H1 (cell line): Measurements from ENCODE around the gene SUMF2. TPM values are rescaled to one million over a fixed set of nuclear protein-coding genes. Genes with fewer than 3 reads are reported as not detected.

ENCODE experiments used
- CHD1 ChIP-seq: IDR thresholded peaks from 2 replicates; pipeline ENCODE4 v1.6.1; 2012; ENCODE audit warnings: low read depth, low read length, improper control_type of control experiment
- CTBP2 ChIP-seq: IDR thresholded peaks from 2 replicates; pipeline ENCODE4 v1.7.0; 2011; ENCODE audit warnings: borderline replicate concordance, mild to moderate bottlenecking, moderate library complexity, mixed read lengths, low read length; ENCODE audit not compliant: insufficient read depth, insufficient read length
- GABPA ChIP-seq: IDR thresholded peaks from 2 replicates; pipeline ENCODE4 v1.6.1; 2011; ENCODE audit warnings: mild to moderate bottlenecking, low read length, moderate library complexity, borderline replicate concordance; ENCODE audit not compliant: insufficient read depth
- POU5F1 ChIP-seq: IDR thresholded peaks from 2 replicates; pipeline ENCODE4 v1.6.1; 2011; ENCODE audit warnings: low read depth, mild to moderate bottlenecking, low read length, moderate library complexity
- RAD21 ChIP-seq, 2 experiments: IDR thresholded peaks in 1 of 2; conservative IDR thresholded peaks in 1 of 2; 2 replicates each; pipeline ENCODE4 v1.6.1; 2011; ENCODE audit warnings: low read depth in 2 of 2, low read length in 2 of 2, improper control_type of control experiment in 1 of 2, inconsistent platforms in 1 of 2, mild to moderate bottlenecking in 1 of 2, moderate library complexity in 1 of 2
- SAP30 ChIP-seq: fragments of 300-600 bp; sonication (generic); IDR thresholded peaks from 2 replicates; pipeline ENCODE4 v1.7.1; 2012; ENCODE audit warnings: low read length, moderate library complexity, mild to moderate bottlenecking, inconsistent platforms; ENCODE audit not compliant: insufficient read depth, insufficient replicate concordance
- SIX5 ChIP-seq: IDR thresholded peaks from 2 replicates; pipeline ENCODE4 v1.6.1; 2011; ENCODE audit warnings: mild to moderate bottlenecking, low read depth, low read length
- SP4 ChIP-seq: IDR thresholded peaks from 2 replicates; pipeline ENCODE4 v1.6.1; 2012; ENCODE audit warnings: low read length, inconsistent platforms
- TAF7 ChIP-seq: optimal IDR thresholded peaks from 2 replicates; pipeline ENCODE3; 2011; ENCODE audit warnings: low read depth, mild to moderate bottlenecking, inconsistent platforms, low read length, moderate library complexity, borderline replicate concordance
- TEAD4 ChIP-seq: IDR thresholded peaks from 2 replicates; pipeline ENCODE4 v1.6.1; 2012; ENCODE audit warnings: low read depth, low read length, inconsistent platforms, mixed read lengths
- polyA plus RNA-seq, 7 experiments: library from polyadenylated mRNA; depleted of rRNA in 3 of 7; stranded (reverse) in 5 of 7; unstranded in 2 of 7; fragments of >200 nt in 5 of 7; fragments of 200-250 nt in 2 of 7; gene quantifications; 1 replicate in 5 of 7; 2 replicates in 1 of 7; 4 replicates in 1 of 7; pipeline versions ENCODE4 v1.2.1 to v1.2.3, GENCODE V29; 2011 to 2013; ENCODE audit warnings: missing spikeins in 2 of 7, mixed read lengths in 2 of 7
- total RNA-seq: library from RNA; stranded (reverse); fragmentation: NEBNext Ultra II Directional; extraction: Animal tissue kit (Norgen Biotek cat#: 25700); gene quantifications from 2 replicates; pipeline ENCODE4 v1.2.1, GENCODE V29; 2021
- TF ChIP-seq, protein P1 (sequence below), 3 experiments: IDR thresholded peaks; 1 replicate in 2 of 3; 2 replicates in 1 of 3; pipeline versions ENCODE4 v1.5.1 to v1.6.1; 2011; ENCODE audit warnings: low read length in 3 of 3, mild to moderate bottlenecking in 3 of 3, inconsistent platforms in 2 of 3, low read depth in 1 of 3, moderate library complexity in 1 of 3; ENCODE audit not compliant: insufficient read depth in 1 of 3; ENCODE audit errors: control extremely low read depth in 1 of 3

SUMF2 gene
- total and polyA plus RNA-seq, 2 of the 8 experiments (the other 6 are each of a cell fraction or from before 2014, with no cell fraction given), result 39.8 to 59.2 TPM

DNA sequence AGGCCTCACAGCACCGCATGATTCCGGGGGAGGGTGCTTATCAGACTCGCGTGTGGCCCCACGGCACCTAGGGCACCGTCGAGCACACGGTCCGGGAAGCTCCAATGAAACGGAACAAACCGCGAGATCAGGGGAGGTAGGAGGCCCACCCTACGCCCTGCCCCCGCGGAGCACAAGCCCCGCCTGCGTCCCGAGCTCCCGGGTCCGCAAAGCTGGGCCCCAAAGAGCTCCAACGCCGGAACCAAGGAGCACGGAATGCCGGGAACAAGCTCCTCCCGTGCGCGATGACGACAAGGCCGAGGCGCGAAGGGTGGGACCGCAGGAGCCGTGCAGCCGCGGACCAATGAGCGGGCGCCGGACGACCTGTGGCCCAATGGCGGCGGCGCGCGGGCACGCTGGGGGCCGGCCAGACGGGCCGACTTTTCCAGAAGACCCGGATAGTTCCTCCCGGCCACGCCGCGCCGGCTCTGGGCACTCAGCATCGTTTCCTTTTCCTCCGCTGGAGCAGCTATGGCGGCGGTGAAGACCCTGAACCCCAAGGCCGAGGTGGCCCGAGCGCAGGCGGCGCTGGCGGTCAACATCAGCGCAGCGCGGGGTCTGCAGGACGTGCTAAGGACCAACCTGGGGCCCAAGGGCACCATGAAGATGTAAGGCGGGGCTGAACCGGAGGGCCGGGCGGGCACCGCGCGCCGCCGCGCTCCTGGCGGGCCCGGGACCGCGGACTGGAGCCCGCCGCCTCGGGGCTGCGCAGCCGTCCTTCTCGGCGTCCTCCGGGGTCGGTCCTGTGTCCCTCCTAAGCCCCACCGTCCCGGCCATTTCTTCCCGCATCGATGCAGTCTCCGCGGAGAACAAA, 12.5 kb upstream of the SUMF2 start, which contains the start of the genes CCT6A and PSPH (continued):
- TF ChIP-seq, protein P1, sequence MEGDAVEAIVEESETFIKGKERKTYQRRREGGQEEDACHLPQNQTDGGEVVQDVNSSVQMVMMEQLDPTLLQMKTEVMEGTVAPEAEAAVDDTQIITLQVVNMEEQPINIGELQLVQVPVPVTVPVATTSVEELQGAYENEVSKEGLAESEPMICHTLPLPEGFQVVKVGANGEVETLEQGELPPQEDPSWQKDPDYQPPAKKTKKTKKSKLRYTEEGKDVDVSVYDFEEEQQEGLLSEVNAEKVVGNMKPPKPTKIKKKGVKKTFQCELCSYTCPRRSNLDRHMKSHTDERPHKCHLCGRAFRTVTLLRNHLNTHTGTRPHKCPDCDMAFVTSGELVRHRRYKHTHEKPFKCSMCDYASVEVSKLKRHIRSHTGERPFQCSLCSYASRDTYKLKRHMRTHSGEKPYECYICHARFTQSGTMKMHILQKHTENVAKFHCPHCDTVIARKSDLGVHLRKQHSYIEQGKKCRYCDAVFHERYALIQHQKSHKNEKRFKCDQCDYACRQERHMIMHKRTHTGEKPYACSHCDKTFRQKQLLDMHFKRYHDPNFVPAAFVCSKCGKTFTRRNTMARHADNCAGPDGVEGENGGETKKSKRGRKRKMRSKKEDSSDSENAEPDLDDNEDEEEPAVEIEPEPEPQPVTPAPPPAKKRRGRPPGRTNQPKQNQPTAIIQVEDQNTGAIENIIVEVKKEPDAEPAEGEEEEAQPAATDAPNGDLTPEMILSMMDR (IDR thresholded peaks at IDR 0.05; ENCODE audit: control extremely low read depth in 1 of 3, insufficient read depth in 1 of 3, low read depth in 1 of 3, low read length in 3 of 3), result no peak
- no peak for TF ChIP-seq CHD1
- no peak for TF ChIP-seq POU5F1
- TF ChIP-seq SAP30, result no peak
- no peak for TF ChIP-seq SP4
- no peak for TF ChIP-seq RAD21 (IDR thresholded peaks at IDR 0.05 in 1 of 2, conservative IDR thresholded peaks at IDR 0.05 in 1 of 2; ENCODE audit: low read depth in 2 of 2, low read length in 2 of 2)
- TF ChIP-seq TEAD4, result peak; percentile 60; the same call in 1 of the 2 replicates
- peak; percentile 97 for TF ChIP-seq TAF7
- no peak for TF ChIP-seq CTBP2
- TF ChIP-seq SIX5, result no peak
- 0 out of 2 replicates have a peak, but pooled peaks have one; percentile 31 for TF ChIP-seq GABPA
- TF ChIP-seq, all 59 proteins: peak for 18
